DMS79 (cell line): ENCODE results near the gene SLC25A39.

ENCODE experiments used
- DNase-seq: peaks from one replicate; lab custom pipeline; 2025; lab: John Stamatoyannopoulos, UW

The SLC25A39 gene

GRCh38 chr17:44312396-44313104 lies 12.1 kb downstream of the SLC25A39 start:
- no peak for DNase-seq

- DNase-seq: no peak
Observed at GRCh38 chr17:44311562-44312181, 13.0 kb downstream of the SLC25A39 start.

- DNase-seq: no peak
Observed at GRCh38 chr17:44310609-44311376, 13.8 kb downstream of the SLC25A39 start.

- no peak for DNase-seq
Observed at GRCh38 chr17:44310188-44310587, 14.4 kb downstream of the SLC25A39 start.

GRCh38 chr17:44309472-44309871 lies 15.2 kb downstream of the SLC25A39 start:
- DNase-seq: no peak

DNA sequence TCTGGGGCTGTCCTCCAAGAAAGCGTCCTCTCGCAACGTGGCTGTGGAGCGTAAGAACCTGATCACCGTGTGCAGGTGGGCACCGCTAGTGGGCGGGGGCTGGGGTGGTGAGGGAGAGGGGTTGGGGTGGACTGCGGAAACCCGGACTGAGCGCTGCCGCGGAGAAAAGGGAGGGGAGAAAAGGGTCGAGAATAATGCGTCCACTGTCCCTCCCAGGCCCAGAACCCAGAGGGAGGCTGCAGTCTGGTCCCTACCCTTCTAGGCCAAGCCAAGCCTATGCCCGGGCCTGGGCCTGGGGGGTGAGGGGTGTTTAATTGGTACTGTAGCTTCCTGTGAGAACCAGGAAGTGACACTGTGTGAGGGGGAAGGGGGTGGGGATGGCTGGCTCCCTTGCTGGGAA lies 15.8 kb downstream of the SLC25A39 start:
- peak; percentile 32 for DNase-seq

- DNase-seq: peak; percentile 81
Observed at GRCh38 chr17:44308320-44308818, 16.3 kb downstream of the SLC25A39 start, which contains the start of gene RUNDC3A. Gene RUNDC3A (plus strand): TSS chr17:44308601. CDS start chr17:44308833, 232 bp downstream.

GRCh38 chr17:44307387-44308186 lies 17.0 kb downstream of the SLC25A39 start:
- peak; percentile 78 for DNase-seq

DNA sequence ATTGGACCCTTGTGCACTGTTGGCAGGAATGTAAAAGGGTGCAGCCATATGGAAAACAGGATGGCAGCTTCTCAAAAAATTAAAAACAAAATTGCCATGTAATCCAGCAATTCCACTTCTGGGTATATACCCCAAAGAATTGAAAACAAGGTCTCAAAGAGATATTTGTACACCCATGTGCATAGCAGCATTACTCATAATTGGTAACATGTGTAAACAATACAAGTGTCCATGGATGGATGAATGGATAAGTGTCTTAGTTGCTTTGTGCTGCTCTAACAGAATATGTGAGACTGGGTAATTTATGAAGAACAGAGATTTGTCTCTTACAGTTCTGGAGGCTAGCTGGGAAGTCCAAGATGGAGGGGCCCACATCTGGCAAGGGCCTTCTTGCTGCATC lies 20.0 kb downstream of the SLC25A39 start:
- DNase-seq: peak; percentile 85

GRCh38 chr17:44297975-44298374 lies 26.6 kb downstream of the SLC25A39 start:
- DNase-seq: no peak

GRCh38 chr17:44293509-44294226 lies 31.0 kb downstream of the SLC25A39 start:
- no peak for DNase-seq

DNA sequence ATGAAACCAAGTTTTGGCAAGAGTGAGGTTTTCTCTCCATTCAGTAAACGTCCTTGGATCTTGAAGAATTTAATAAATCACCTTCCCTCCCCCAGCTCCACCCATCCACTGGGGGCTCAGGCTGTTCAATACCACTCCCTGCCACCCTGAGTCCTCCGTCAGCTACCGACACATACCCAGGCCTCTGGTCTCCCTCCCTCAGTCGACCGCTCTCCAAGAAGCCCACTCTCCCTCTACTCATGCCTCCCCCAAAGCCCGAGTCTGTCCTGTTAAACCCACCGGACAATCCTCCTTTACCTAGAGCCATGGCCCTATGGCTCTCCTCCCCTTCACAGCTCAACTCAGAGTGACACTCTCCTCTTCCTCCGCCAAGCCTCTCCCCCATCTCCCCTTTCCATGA lies 37.0 kb downstream of the SLC25A39 start:
- DNase-seq: no peak

DNA sequence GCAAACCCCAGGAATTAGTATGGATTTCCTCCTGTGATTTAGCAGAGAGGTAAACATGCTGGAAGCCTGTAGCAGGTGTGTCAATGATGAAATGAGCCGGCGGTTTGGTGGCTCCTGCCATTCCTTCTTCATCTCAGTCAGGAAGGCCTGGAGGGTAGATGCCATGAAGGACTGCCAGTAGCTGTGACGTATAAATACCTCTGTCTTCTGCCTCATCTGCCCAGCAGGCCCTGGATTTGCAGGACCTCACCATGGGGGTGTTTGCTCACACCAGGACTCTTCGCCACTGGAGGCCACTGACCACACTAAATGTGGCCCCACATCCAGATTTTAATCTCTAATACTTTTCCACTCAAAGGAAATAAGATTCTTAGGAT lies 40.6 kb downstream of the SLC25A39 start:
- no peak for DNase-seq

- DNase-seq: no peak
Observed at GRCh38 chr17:44283344-44284023, 41.1 kb downstream of the SLC25A39 start.

GRCh38 chr17:44282264-44282663 lies 42.4 kb downstream of the SLC25A39 start:
- DNase-seq: no peak

DNA sequence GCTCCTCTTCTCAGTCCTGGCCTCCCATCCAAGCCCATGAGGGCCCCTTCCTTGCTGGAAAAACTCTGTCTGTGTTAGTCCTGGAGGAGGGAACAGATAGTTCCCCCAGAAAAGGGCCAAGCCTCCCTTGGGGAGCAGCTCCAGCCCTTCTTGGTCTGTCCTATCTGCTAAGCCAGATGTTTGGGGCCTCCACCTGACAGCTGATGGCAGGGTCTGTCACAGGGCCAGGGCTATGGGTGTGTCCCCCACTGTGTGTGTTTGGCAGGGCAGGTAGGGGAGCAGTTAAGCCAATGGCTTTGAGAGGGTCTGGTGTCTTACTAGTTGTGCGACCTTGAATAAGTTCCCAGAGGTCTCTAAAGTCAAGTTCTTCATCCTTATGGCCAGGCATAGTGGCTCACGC lies 43.1 kb downstream of the SLC25A39 start:
- DNase-seq: no peak

- no peak for DNase-seq
Observed at GRCh38 chr17:44280392-44280937, 44.2 kb downstream of the SLC25A39 start.

DNA sequence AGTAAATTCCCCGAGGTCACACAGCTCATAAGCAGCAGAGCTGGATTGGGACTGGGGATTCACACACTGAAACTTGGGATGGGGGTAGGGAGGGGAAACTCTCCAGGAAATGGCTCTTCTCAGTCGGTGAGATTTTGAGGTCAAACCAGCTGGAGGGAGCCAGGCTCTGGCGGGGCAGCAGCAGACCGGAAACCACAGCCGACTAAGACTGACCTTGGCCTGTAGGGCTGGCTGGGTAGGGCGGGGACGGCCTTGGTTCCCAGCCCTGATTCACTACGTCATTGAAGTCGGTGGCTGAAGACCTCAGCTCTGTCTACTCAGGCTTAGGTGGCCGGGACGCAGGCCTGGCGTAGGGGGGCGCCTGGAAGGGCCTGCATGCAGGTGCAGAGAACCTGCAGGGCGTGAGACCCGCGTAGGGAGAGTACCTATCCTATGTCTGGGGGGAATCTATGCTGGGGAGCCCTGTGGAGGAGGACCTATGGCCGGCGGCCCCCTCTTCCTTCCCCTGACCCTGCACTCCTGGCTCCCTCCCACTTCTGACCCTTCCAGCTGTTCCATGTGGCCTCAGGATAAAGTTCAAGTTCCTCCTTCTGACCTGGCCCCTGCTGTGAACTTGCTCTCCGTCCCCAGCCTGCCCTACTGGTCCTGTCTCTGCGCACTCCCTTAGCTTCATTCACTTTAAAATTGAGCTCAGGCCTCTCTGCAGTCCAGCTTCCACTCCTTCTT lies 44.8 kb downstream of the SLC25A39 start:
- no peak for DNase-seq

GRCh38 chr17:44279346-44279665 lies 45.3 kb downstream of the SLC25A39 start:
- DNase-seq: no peak

GRCh38 chr17:44277976-44278375 lies 46.6 kb downstream of the SLC25A39 start:
- DNase-seq: no peak
